H9 (cell line): Measurements from ENCODE around the gene CBLB. TPM values are rescaled to one million over a fixed set of nuclear protein-coding genes. Genes with fewer than 3 reads are reported as not detected.

Experiments used
- DNase-seq: peaks from one replicate; pipeline ENCODE4 v3.0.0-alpha.2; 2017
- H2AFZ ChIP-seq: one replicate; pipeline ENCODE4 v1.6.1; 2013; ENCODE audit warnings: mild to moderate bottlenecking, low read length, control low read depth, moderate library complexity
- H2AK5ac ChIP-seq: 2 replicates; pipeline ENCODE4 v1.6.1; 2013; ENCODE audit warnings: low read length, control low read depth, mixed read lengths; ENCODE audit not compliant: insufficient read length
- H2BK120ac ChIP-seq: one replicate; pipeline ENCODE4 v1.6.1; 2013; ENCODE audit warnings: low read depth, mild to moderate bottlenecking, low read length, control low read depth, inconsistent platforms; ENCODE audit not compliant: poor library complexity, severe bottlenecking
- H2BK12ac ChIP-seq: 2 replicates; pipeline ENCODE4 v1.6.1; 2013; ENCODE audit warnings: low read length, control low read depth, mixed read lengths, low read depth; ENCODE audit not compliant: insufficient read length
- H2BK15ac ChIP-seq: 2 replicates; pipeline ENCODE4 v1.6.1; 2013; ENCODE audit warnings: low read depth, low read length, control low read depth
- H2BK20ac ChIP-seq: one replicate; pipeline ENCODE4 v1.6.1; 2013; ENCODE audit warnings: low read depth, mild to moderate bottlenecking, low read length, control low read depth, inconsistent platforms; ENCODE audit not compliant: poor library complexity, severe bottlenecking
- H2BK5ac ChIP-seq: 2 replicates; pipeline ENCODE4 v1.6.1; 2013; ENCODE audit warnings: low read length, control low read depth, mixed read lengths; ENCODE audit not compliant: insufficient read length
- H3K14ac ChIP-seq: 2 replicates; pipeline ENCODE4 v1.6.1; 2013; ENCODE audit warnings: low read length, control low read depth; ENCODE audit not compliant: insufficient read depth
- H3K18ac ChIP-seq: 2 replicates; pipeline ENCODE4 v1.6.1; 2013; ENCODE audit warnings: low read depth, mild to moderate bottlenecking, mixed read lengths, low read length, control low read depth; ENCODE audit not compliant: insufficient read length
- H3K23ac ChIP-seq: 2 replicates; pipeline ENCODE4 v1.6.1; 2013; ENCODE audit warnings: low read length, control low read depth, mixed read lengths, low read depth; ENCODE audit not compliant: insufficient read length
- H3K23me2 ChIP-seq: 2 replicates; pipeline ENCODE4 v1.6.1; 2013; ENCODE audit warnings: low read depth, mild to moderate bottlenecking, mixed read lengths, low read length, control low read depth; ENCODE audit not compliant: insufficient read length, poor library complexity, severe bottlenecking
- H3K27ac ChIP-seq: 2 replicates; pipeline ENCODE4 v1.5.1; 2013; ENCODE audit warnings: low read length, control low read depth, mixed read lengths, low read depth; ENCODE audit not compliant: insufficient read length
- H3K27me3 ChIP-seq: 2 replicates; pipeline ENCODE4 v1.6.1; 2013; ENCODE audit warnings: low read length, control low read depth, inconsistent platforms; ENCODE audit not compliant: insufficient read depth
- H3K4ac ChIP-seq: 2 replicates; pipeline ENCODE4 v1.6.1; 2013; ENCODE audit warnings: low read depth, mild to moderate bottlenecking, control low read depth, inconsistent platforms, low read length, moderate library complexity
- H3K4me1 ChIP-seq: 2 replicates; pipeline ENCODE4 v1.6.1; 2013; ENCODE audit warnings: low read length, control low read depth, inconsistent platforms; ENCODE audit not compliant: insufficient read depth
- H3K4me2 ChIP-seq: 2 replicates; pipeline ENCODE4 v1.6.1; 2013; ENCODE audit warnings: low read length, control low read depth, mixed read lengths; ENCODE audit not compliant: insufficient read length, insufficient read depth
- H3K56ac ChIP-seq: 2 replicates; pipeline ENCODE4 v1.6.1; 2013; ENCODE audit warnings: low read depth, mild to moderate bottlenecking, mixed read lengths, low read length, control low read depth; ENCODE audit not compliant: insufficient read length
- H3K79me1 ChIP-seq: 2 replicates; pipeline ENCODE4 v1.6.1; 2013; ENCODE audit warnings: low read depth, mild to moderate bottlenecking, moderate library complexity, low read length, control low read depth, inconsistent platforms; ENCODE audit not compliant: insufficient read depth, poor library complexity, severe bottlenecking
- H3K79me2 ChIP-seq: 2 replicates; pipeline ENCODE4 v1.6.1; 2013; ENCODE audit warnings: low read length, control low read depth, inconsistent platforms; ENCODE audit not compliant: insufficient read depth
- H3K9ac ChIP-seq: 2 replicates; pipeline ENCODE4 v1.6.1; 2013; ENCODE audit warnings: low read length, control low read depth, mixed read lengths; ENCODE audit not compliant: insufficient read length; ENCODE audit errors: extremely low read depth
- H3K9me3 ChIP-seq: one replicate; pipeline ENCODE4 v1.6.1; 2013; ENCODE audit warnings: low read depth, low read length, inconsistent platforms; ENCODE audit not compliant: control insufficient read depth
- H3T11ph ChIP-seq: one replicate; pipeline ENCODE4 v1.6.1; 2013; ENCODE audit warnings: mild to moderate bottlenecking, low read length, control low read depth, inconsistent platforms
- H4K20me1 ChIP-seq: one replicate; pipeline ENCODE4 v1.6.1; 2013; ENCODE audit not compliant: control insufficient read depth, insufficient read length, insufficient read depth
- H4K5ac ChIP-seq: 2 replicates; pipeline ENCODE4 v1.6.1; 2013; ENCODE audit warnings: low read depth, mild to moderate bottlenecking, mixed read lengths, low read length, control low read depth; ENCODE audit not compliant: insufficient read length
- H4K8ac ChIP-seq: replicated peaks from 2 replicates; pipeline ENCODE4 v1.6.1; 2013; ENCODE audit warnings: low read length, control low read depth, mixed read lengths, low read depth; ENCODE audit not compliant: insufficient read length
- H4K91ac ChIP-seq: 2 replicates; pipeline ENCODE4 v1.6.1; 2013; ENCODE audit warnings: low read depth, mild to moderate bottlenecking, moderate library complexity, mixed read lengths, low read length, control low read depth; ENCODE audit not compliant: insufficient read length
- H3K27ac Mint-ChIP-seq, 3 experiments: 2 replicates in 2 of 3; 3 replicates in 1 of 3; pipeline ENCODE4 v1.8.0; 2020 to 2021; ENCODE audit warnings: mixed read lengths in 3 of 3, mild to moderate bottlenecking in 1 of 3, moderate library complexity in 1 of 3
- H3K27me3 Mint-ChIP-seq: 2 replicates; pipeline ENCODE4 v1.8.0; 2021; ENCODE audit warnings: low read depth, mild to moderate bottlenecking, moderate library complexity, mixed read lengths
- H3K36me3 Mint-ChIP-seq, 3 experiments: 2 replicates in 2 of 3; 3 replicates in 1 of 3; pipeline ENCODE4 v1.8.0; 2020 to 2021; ENCODE audit warnings: low read depth in 3 of 3, mixed read lengths in 3 of 3; ENCODE audit not compliant: insufficient read depth in 1 of 3
- H3K4me1 Mint-ChIP-seq, 2 experiments: 2 replicates each; pipeline ENCODE4 v1.8.0; 2020; ENCODE audit warnings: mixed read lengths in 2 of 2
- H3K4me3 Mint-ChIP-seq, 2 experiments: 2 replicates in 1 of 2; 3 replicates in 1 of 2; pipeline ENCODE4 v1.8.0; 2020 to 2021; ENCODE audit warnings: mild to moderate bottlenecking in 2 of 2, mixed read lengths in 2 of 2, moderate library complexity in 1 of 2
- H3K9me3 Mint-ChIP-seq, 2 experiments: 2 replicates in 1 of 2; 3 replicates in 1 of 2; pipeline ENCODE4 v1.8.0; 2020; ENCODE audit warnings: mild to moderate bottlenecking in 2 of 2, mixed read lengths in 2 of 2, moderate library complexity in 1 of 2
- WGBS: extraction: QIAGEN DNeasy Blood & Tissue Kit; methylation state at CpG from one replicate; pipeline ENCODE4 v1.1.7; 2013; ENCODE audit warnings: missing lambda C conversion rate, low lambda C conversion rate, mixed read lengths; ENCODE audit not compliant: insufficient read length; ENCODE audit errors: extremely low coverage; 5-methylcytosine and 5-hydroxymethylcytosine counted together
- total RNA-seq: library from RNA; stranded (reverse); gene quantifications from 2 replicates; pipeline ENCODE4 v1.2.1, GENCODE V29; 2021
- TF ChIP-seq, protein P1 (sequence below): fragments of 200-600 bp; sonication (generic); conservative IDR thresholded peaks from 3 replicates; pipeline ENCODE4 v1.8.0; 2021; ENCODE audit warnings: antibody characterized with exemption, mild to moderate bottlenecking

CBLB gene
- total RNA-seq, 1 experiment from 2014 or later: 25.7 TPM

DNA sequence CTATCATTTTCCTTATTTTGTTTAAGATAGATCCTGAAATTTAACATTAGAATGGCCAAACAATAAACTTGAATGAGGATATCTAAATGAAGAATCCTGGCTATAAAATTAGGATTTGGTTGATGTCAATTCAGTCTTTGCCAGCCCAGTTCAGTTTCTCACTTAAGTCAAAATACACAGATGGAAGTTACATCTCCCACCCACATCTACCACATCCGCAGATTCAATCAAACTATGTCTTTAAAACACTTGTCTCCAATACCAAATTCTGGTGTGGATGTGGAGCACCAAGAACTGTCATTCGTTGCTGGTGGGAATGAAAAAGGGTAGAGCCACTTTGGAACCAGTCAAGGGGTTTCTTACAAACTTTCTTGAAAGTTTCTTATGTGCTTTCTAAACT, 18.2 kb downstream of the CBLB start:
- Histone ChIP-seq H4K20me1 (no peaks in the 10 kb centered on the region), H3K27me3 (no peaks in the 10 kb centered on the region), H3T11ph (no peak overlapping the region), H2BK120ac (no peak overlapping the region), H4K91ac (no peak overlapping the region), H3K79me2 (no peaks in the 10 kb centered on the region), H3K9ac (no peak overlapping the region), H2BK20ac (no peak overlapping the region), H3K56ac (no peak overlapping the region), H3K27ac (no peak overlapping the region), H2AFZ (no peak overlapping the region), H2AK5ac (no peak overlapping the region), H2BK15ac (no peak overlapping the region), H3K4me1 (no peaks in the 10 kb centered on the region), H2BK12ac (no peak overlapping the region), H4K5ac (no peak overlapping the region), H4K8ac (no peak overlapping the region), H3K4ac (no peak overlapping the region), H3K4me2 (no peak overlapping the region), H3K18ac (no peak overlapping the region), H3K14ac (no peak overlapping the region), H3K23ac (no peak overlapping the region), H3K9me3 (no peaks in the 10 kb centered on the region), H3K79me1 (peaks cover 3% of the 10 kb centered on the region), H2BK5ac (no peak overlapping the region), H3K23me2 (no peaks in the 10 kb centered on the region)
- Mint-ChIP-seq H3K36me3 (peaks cover 10 to 30% (median 18%) of the 10 kb centered on the region in 3 experiments; a peak in 6 of 7 replicates), H3K27ac (no peak overlapping the region), H3K4me3 (no peak overlapping the region), H3K9me3 (no peaks in the 10 kb centered on the region), H3K27me3 (no peaks in the 10 kb centered on the region), H3K4me1 (peaks cover 2 to 8% of the 10 kb centered on the region in 2 experiments)
- DNase-seq: no peak
- TF ChIP-seq, protein P1, sequence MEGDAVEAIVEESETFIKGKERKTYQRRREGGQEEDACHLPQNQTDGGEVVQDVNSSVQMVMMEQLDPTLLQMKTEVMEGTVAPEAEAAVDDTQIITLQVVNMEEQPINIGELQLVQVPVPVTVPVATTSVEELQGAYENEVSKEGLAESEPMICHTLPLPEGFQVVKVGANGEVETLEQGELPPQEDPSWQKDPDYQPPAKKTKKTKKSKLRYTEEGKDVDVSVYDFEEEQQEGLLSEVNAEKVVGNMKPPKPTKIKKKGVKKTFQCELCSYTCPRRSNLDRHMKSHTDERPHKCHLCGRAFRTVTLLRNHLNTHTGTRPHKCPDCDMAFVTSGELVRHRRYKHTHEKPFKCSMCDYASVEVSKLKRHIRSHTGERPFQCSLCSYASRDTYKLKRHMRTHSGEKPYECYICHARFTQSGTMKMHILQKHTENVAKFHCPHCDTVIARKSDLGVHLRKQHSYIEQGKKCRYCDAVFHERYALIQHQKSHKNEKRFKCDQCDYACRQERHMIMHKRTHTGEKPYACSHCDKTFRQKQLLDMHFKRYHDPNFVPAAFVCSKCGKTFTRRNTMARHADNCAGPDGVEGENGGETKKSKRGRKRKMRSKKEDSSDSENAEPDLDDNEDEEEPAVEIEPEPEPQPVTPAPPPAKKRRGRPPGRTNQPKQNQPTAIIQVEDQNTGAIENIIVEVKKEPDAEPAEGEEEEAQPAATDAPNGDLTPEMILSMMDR: no peak
- no CpG with 5 or more reads among the region's 2 CpGs for WGBS
